ENCODE results near the gene PRKAR1B.

PRKAR1B gene

DNA sequence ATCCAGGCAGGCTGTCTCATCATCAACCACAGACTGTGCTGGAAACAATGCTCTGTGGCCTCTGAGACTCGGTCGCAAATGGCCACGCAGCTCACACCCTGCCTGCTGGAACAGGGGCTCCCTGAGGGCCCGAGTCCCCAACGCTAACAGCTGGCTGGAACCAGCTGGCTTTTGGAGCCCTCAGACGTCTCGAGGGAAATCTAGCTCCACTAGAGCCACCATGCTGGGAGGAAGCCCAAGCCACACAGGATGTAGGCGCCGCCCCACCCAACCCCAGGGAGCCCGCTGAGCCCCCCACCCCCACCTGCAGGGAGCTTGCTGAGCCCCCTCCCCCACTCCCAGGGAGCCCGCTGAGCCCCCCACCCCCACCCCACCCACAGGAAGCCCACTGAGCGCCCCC lies 186.1 kb downstream of the PRKAR1B start:
- DNase-seq (ENCODE audit: low read depth) = no peak

DNA sequence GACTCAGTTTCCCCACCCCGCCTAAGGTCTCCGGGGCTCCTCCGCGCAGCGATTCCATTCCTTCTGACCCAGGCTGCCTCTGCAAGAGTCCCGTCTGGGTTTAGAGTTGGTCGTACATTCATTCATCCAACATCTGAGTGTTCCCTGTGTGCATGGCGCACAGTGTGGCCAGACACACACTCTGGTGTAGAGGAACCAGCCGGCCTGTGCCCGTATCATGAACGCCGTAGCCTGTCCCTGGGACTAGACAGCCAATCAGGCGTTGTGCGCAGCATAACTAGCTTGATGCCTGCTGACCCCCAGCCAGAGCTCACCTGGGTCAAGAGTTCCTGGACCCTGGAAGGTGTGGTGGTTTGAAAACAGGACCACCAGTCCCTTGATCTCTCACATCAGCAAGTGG lies 186.5 kb downstream of the PRKAR1B start:
- no peak for DNase-seq (ENCODE audit: low read depth)

DNA sequence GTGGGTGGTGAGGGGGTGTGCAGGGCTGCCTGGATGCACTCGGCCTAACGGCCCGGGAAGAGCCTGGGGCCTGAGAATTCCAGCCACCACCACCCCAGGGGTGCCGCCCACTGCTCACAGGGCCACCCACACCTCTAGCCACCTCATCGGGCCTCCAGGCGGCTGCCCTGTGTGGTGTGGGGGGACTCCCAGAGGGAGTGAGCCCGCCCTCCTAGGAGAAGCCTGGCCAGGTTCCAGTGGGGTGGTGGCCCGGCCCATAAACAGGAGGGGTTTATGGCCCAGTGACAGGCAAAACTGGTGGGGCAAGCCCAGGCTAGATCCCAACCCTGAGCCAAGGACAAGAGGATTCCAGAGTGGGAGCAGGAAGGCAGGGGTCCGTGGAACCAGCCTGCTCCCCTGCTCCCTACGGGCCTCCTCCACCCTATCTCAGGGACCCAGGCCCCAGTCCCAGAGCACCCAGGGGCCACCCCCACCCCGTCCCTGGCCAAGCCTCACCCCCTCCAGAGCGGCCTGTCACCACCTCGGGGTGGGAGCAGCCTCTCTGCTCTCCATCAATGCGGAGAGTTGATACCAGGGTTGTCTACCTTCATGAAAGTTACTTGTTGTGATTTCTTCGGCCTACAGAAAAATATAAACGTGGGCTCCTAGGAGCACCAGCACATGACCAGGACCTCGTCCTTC lies 187.2 kb downstream of the PRKAR1B start:
- no peak for DNase-seq (ENCODE audit: low read depth)

DNA sequence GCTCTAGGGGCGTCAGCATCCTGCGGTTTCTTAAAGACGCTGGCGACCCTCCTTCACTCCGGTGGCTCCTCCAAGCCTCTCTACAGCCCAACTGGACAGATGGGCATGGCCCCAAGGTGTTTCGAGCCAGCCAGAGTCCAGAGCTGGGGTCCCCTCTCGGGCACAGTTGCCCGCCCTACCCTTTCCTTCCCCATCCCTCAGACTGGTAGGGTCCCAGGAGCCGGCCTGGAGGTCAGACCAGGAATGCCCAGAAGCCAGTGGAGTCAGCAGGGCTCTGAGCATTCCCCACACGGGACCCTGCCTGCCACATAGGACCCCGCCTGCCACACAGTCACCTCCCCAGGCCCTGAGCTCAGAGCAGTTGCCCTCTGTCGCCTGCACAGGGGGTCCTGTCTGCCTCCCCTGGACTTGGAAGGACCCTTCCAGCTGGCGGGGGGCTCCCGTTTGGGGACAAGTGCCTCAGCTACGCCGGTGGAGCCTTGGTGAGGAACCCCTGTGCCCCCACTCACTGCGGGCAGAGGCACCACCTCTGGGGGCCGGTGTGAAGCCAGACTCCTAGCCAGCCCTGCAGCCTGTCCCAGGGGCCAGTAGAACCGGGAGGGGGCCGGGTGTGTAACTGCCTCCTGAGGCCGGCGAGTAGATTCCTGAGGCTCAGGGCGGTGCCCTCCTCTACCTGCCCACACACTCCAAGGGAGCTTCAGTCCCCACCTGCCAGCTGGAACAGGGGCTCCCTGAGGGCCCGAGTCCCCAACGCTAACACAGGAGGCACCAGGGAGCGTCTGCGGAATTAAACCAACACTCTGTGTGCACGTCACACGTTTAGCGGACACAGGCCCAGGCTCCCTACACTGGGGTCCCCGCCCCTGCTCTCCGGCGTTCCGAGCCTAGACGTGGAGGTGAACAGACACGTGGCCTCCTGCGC lies 188.1 kb downstream of the PRKAR1B start:
- DNase-seq (ENCODE audit: low read depth) = no peak

DNA sequence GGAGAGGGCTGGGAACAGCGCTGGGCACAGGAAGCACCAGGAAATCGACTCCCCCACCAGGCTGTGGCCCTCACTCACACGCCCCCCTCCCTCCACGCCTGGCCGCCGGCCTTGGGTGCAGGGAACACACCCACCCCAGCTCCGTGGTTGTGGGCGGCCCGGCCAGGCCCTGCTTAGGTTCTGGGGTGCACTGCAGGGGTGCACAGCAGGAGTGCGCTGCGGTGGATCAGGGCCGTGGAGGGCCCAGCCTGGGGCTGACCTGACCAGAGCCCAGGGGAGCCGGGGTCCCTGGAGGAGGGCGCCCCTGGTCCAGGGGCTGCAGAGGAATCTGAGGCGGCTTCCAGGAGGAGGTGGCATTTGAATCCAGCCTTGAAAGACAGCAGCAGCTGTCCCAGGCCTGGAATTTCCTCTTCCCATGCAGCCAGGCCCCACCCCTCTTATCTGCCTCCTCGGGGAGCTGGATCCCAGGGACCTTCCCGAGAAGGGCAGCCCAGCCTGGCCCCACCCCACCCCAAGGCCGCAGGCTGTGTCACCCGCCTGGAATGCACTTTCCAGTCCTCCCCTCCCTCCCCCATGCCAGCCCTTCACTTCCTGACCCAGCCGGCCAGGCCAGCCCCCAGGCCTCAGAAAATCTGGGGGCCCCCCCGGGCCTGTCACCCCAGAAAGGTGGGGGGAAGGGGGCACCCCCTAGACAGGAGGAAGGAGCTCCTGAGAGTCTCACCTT lies 189.0 kb downstream of the PRKAR1B start:
- DNase-seq (ENCODE audit: low read depth) = peak; percentile 73

DNA sequence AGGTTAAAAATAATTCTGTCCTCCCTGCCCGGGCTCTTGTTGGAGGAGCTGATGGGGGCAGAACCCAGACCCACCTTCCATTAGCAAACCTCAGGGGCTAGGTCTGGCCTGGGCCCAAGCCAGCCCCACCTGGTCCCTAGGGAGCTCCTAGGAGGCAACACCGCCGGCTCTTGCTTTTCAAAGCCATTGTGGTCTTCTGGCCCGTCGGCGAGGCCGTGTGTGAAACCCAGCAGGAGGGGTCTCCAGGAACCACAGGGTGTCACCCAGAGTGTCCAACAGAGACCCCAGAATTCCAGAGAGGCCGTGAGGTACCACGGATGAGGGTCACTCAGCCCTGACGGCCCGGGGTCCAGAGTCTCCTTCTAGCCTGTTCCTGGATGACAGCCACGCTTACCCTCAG lies 190.8 kb downstream of the PRKAR1B start:
- DNase-seq (ENCODE audit: low read depth) = no peak

DNA sequence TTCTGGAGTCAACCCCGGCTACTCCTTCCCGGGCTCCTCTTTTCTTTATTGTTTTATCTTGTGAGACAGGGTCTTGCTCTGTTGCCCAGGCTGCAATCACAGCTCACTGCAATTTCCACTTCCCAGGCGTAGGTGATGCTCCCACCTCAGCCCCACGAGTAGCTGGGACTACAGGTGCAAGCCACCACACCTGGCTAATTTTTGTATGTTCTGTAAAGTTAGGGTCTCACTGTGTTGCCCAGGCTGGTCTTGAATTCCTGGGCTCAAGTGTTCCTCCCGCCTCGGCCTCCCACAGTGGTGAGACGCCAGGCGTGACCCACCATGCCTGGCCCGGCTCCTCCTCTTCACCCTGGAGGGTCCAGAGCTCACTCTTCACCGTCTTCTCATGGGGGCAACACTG lies 192.1 kb downstream of the PRKAR1B start:
- DNase-seq (ENCODE audit: low read depth) = no peak

DNA sequence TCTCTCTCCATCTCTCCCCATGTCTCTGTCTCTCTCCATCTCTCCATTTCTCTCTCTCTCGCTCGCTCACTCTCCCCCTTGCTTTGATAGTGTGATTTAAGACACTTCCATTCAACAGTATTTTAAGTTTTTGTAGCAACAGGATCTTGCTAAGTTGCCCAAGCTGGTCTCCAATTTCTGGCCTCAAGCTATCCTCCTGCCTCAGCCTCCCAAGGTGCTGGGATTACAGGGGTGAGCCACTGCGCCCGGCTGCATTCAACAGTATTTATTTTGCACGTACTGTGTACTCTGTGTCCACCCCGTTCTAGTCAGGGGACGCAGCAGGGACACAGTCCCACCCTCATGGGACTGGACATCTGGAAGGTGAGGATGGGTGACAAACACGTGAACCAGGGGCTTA lies 193.0 kb downstream of the PRKAR1B start:
- no peak for DNase-seq (ENCODE audit: low read depth)

DNA sequence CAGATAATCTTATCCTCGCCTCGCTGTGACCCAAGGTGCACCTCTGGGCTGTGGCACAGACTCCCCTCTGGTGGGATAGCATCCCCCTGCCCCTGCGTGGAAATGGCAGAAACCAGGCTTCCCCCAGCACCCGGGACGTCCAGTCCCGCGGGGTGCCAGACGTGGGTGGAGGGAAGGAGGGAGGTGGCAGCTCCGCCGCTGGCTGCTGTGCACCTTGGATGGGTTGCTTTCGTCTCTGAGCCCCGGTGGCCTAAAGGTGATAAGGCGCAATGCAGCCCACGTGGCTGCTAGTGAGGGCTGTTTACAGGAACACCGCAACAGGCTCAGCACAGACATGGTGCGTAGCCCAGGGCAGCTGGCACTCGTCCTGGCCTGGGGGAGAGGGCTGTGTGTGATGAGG lies 193.8 kb downstream of the PRKAR1B start:
- DNase-seq (ENCODE audit: low read depth) = no peak

DNA sequence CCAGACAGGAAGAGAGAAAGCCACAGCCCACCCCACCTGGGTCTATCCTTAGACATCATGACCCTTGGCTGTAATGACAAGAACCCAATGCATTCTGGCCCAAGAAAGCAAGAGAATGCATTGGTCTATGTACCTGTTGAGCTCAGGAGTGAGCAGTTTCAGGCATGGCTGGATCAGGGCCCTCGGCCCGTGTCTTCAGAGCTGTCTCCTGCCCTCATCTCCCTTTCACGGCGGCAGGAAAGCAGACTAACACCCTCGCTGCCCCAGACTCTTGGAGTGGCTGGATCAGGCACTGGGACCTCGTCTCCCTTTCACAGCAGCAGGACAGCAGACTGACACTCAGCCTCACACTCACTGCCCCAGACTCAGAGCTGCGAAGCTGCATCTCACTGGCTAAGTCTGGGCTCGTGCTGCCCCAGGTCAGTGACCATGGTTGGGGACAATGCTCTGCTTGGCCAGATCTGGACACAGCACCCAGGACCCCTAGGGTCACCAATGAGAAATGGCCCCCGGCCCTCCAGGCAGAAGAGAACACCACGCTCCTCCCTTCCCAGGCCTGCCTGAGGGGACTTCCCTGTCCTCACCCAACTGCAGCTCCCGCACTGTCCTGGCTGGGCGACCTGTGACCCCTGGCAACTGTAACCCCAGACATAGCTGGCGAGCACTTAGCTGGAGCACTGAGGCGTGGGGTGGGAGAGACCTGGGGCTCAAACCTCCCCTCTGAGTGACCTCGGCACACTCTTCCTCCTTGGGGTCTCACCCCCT lies 194.5 kb downstream of the PRKAR1B start:
- no peak for DNase-seq (ENCODE audit: low read depth)

DNA sequence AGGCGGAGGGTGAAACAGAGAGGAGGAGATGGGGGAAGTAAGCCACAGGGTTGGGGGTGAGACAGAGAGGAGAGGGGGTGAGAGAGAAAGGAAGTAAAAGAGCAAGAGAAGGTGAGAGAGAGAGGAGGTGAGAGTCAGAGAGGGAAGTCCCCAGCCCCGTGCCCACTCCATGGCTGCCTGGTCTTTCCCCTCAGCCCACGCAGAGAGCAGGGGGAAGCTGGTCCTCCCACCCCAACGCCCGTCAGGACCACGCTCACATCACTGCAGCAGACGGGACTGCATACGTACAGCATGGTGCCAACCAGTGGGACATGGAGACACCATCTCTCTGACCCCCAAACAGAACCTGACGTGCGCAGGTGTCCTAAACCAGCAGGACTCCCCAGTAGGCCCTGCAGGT lies 195.3 kb downstream of the PRKAR1B start:
- DNase-seq (ENCODE audit: low read depth) = no peak

DNA sequence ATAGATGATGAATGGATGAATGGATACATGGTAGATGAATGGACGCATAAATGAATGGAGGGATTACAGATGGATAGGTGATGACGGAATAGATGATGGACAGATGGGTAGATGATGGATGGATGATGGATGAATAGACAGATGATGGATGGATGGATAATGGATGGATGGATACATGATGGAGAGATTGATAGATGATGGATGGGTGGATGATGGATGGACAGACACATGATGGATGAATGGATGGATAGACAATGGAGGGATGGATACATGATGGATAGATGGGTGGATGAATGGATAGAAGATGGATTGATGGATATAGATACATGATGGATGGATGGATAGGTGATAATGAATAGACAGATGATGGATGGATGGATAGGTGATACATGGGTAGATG lies 198.6 kb downstream of the PRKAR1B start:
- no peak for DNase-seq (ENCODE audit: low read depth)

DNA sequence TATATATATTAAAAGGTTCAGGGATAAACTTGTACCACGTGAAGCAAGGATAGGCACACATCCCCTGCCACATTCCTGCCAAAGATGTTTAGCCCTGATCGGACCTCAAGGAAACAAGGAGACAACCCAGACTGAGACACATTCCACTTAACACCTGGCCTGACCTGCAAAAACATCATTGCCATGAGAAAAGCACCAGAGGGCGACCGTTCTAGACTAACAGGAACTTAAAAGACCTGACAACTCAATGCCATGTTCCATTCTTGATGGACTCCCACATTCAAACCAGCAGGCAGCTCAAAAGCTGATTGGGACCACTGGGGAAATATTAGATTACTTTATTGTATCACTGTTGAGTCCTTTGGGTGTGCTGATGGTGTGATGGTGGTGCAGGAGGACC lies 199.4 kb downstream of the PRKAR1B start:
- no peak for DNase-seq (ENCODE audit: low read depth)

DNA sequence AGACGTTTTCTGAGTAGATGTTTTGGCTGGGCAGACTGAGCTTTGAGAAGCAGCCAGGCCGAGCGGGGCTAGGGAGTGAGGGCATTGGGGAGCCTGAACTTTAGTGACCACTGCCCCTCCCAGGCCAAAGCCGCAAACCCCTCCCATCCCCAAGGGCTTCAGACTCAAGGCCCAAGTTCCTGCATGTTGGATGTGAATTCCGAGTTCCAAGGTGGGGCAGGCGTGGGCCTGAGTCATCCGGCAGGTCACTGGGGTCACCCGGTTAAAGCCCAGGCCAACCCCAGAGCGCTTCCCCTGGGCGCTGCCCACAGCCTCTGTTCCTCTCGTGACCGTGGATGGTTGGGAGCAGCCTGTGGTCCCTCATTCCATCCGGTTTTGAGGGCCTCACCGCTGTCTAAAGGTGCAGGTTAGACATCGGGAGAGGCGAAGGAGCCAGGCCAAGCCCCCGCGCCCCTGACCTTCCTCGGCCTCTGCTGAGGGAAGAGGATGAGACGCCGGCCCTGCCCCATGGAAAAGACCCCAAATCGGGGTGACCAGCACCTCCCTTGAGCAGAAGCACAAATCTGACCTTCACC lies 200.5 kb downstream of the PRKAR1B start:
- no peak for DNase-seq (ENCODE audit: low read depth)

DNA sequence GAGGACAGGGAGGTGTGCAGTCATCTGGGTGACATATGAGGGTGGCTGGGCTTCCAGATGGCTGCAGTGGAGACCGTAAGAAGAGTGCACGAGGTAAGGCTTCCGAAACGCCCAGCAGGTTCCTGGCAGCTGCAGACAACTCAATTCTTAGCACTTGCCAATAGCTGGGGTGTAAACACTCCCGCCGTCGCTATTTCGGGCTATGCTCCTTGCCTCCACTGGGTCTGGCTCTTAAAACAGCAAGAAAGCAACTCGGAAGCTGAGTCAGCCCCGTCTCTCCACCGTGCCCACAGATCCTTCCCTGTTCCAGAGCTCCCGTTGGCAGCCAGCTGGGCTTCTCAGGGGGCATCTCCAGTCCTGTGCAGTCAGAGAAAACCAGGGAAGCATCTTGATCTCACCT lies 201.3 kb downstream of the PRKAR1B start:
- DNase-seq (ENCODE audit: low read depth) = no peak

DNA sequence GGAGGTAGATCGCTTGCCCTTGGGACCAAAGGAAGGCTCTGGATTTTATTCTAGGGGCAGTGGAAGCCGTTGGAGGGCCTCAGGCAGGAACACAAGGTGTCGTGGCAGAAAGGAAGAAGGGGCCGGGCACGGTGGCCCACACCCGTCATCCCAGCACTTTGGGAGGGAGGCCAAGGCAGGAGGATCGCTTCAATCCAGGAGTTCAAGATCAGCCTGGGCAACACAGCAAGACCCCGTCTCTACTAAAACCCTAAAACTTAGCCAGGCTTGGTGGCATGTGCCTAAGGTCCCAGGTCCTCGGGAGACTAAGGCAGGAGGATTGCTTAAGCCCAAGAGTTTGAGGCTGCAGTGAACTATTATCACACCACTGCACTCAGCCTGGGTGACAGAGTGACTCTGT lies 202.3 kb downstream of the PRKAR1B start:
- no peak for DNase-seq (ENCODE audit: low read depth)

DNA sequence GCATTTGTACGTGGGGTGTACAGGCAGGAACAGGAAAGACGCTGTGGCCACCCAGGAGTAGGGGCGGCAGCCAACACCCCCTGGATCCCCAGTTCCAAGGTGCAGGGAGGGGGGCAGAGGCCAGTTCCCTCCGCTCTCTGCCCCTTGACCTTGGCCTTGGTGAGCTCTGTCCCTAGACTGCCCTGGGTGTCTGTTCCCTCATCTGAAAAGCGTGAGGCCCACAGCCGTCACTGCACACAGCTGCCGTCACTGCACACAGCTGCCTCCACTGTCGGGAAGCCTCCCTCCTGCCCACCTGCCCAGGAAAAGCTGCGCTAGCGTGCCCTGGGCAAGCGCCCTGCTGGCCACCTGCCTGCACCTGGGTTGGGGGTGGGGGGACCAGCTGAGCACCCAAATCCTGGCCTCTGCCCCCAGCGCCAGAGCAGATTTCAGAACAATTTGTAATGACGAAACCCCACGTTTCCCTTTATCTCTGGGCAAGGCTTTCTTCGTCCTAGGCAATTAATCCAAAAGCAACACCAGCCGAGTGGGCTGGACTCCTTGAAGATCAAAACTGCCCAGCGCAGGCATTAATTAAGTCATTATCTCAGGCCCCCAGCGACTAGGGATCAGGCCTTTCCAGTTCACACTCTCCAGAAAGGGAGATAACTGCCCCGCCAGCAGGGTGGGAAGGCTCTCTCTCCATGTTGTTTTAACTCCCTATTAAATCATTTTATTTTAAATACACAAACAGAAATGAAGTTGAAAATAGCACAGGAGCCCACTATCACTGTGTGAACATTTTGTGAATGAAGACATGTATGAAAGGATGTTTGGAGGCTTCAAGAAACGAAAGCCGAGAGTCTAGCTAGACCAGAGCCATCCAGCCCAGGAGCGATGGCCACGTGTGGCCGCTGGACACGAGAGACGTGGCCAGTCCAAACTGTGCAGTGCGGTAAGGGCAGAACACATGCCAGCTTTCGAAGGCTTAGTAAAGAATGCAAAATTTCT lies 203.4 kb downstream of the PRKAR1B start:
- DNase-seq (ENCODE audit: low read depth) = no peak

DNA sequence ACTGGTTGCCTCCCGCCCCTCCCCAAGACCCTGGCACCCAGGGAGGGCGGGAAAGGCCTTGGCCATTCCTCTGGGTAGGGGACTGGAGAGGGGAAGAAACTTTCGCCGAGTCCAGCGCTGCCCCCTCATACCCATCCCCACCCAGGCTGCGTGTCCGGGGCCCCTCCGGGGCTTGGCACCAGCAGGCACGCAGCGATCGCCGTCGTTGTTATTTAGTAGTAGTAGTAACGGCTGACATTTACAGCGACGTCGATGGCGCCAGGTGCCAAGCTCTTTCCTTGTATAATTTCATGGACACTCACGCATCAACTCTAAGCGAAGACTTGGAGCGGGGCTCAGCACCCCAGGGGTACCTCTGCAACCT lies 204.1 kb downstream of the PRKAR1B start:
- no peak for DNase-seq (ENCODE audit: low read depth)

DNA sequence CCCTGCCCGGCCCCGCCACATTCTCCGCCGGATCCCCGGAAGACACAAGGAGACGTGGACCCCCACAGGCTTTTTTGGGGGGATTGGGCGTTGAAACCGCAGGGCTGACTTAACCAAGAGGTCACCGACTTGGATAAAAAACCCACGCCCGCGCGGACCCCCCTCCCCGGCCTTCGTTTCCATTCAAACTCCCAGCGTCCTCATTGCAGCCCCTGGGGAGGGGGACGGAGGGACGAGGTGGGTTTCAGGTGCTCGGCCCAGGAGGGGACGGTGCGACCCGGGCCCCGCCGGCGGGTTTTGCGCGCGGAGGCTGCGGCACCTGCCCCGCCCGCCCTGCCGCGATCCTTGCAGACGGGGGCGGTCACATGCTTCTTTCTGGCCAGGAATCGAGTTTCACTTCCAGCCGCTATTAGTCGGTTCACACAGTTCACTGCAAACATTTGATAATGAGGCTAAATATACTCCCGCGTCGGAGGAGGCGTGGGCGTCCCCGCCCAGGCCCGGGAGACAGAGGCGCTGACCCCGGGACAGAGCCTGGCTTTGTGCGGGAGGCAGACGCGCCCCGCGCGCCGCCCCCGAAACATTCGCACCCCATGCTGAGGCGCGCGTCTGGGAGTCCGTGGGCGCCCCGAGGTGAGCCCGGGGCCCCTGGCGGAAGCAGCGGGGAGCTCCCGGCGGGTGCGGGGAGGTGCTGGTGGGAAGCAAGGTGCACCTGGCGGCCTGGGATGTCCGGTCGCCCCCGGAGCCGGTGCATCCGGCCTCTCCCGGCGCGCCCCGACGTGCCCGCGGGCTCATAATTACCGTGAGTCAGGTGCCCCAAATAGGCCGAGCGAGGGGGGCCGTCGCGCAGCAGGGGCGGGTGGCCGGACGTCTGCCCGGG lies 204.8 kb downstream of the PRKAR1B start:
- DNase-seq (ENCODE audit: low read depth) = no peak

All from GM04503 (cell line).